Natural killer cell (primary cell): ENCODE results near the gene POU6F2. TPM values are rescaled to one million over a fixed set of nuclear protein-coding genes. Genes with fewer than 3 reads are reported as not detected.

Experiments used
- ATAC-seq, 3 donors: fragments of 150-1000 bp in 2 of 3; fragments of 200-7000 bp in 1 of 3; cut with Tn5 transposase; 1 replicate in 1 of 3; 2 replicates in 2 of 3; pipeline ENCODE4 v1.10.0; 2021; ENCODE audit warnings: mild to moderate bottlenecking in 2 of 3, moderate library complexity in 2 of 3
- DNase-seq, 2 donors: peaks; one replicate each; pipeline versions ENCODE4 v3.0.0 to v3.0.0-alpha.2; 2013 to 2021; ENCODE audit warnings: mixed read lengths in 1 of 2
- H3K27ac ChIP-seq: one replicate; pipeline ENCODE4 v1.5.1; 2013; ENCODE audit warnings: mild to moderate bottlenecking, low read length
- H3K27me3 ChIP-seq: one replicate; pipeline ENCODE4 v1.6.1; 2013; ENCODE audit warnings: low read length; ENCODE audit not compliant: control insufficient read depth, insufficient read depth
- H3K36me3 ChIP-seq: one replicate; pipeline ENCODE4 v1.6.1; 2013; ENCODE audit warnings: low read length; ENCODE audit not compliant: control insufficient read depth, insufficient read depth
- H3K4me1 ChIP-seq: one replicate; pipeline ENCODE4 v1.6.1; 2013; ENCODE audit warnings: low read length; ENCODE audit not compliant: control insufficient read depth, insufficient read depth
- H3K4me3 ChIP-seq: one replicate; pipeline ENCODE4 v1.5.1; 2013; ENCODE audit warnings: low read length
- H3K9me3 ChIP-seq: one replicate; pipeline ENCODE4 v1.6.1; 2013; ENCODE audit warnings: low read length; ENCODE audit not compliant: control insufficient read depth, insufficient read depth
- H3K27ac Mint-ChIP-seq, 2 donors: one replicate each; pipeline ENCODE4 v1.8.0; 2022; ENCODE audit warnings: mild to moderate bottlenecking in 2 of 2, mixed read lengths in 2 of 2, moderate library complexity in 1 of 2
- H3K27me3 Mint-ChIP-seq, 2 donors: one replicate each; pipeline ENCODE4 v1.8.0; 2022; ENCODE audit warnings: low read depth in 2 of 2, mixed read lengths in 2 of 2
- H3K36me3 Mint-ChIP-seq: one replicate; pipeline ENCODE4 v1.8.0; 2022; ENCODE audit warnings: mixed read lengths
- H3K4me1 Mint-ChIP-seq, 2 donors: one replicate each; pipeline ENCODE4 v1.8.0; 2022; ENCODE audit warnings: mixed read lengths in 2 of 2
- H3K4me3 Mint-ChIP-seq: one replicate; pipeline ENCODE4 v1.8.0; 2022; ENCODE audit warnings: mild to moderate bottlenecking, moderate library complexity, mixed read lengths
- H3K9me3 Mint-ChIP-seq, 2 donors: one replicate each; pipeline ENCODE4 v1.8.0; 2022; ENCODE audit warnings: mixed read lengths in 2 of 2
- CTCF ChIP-seq: fragments of 200-600 bp; IDR thresholded peaks from one replicate; pipeline ENCODE4 v1.8.0; 2022; ENCODE audit warnings: antibody characterized with exemption
- WGBS: methylation state at CpG from one replicate; pipeline ENCODE4 v1.1.7; 2013; ENCODE audit warnings: missing lambda C conversion rate; ENCODE audit not compliant: insufficient coverage; 5-methylcytosine and 5-hydroxymethylcytosine counted together
- intact Hi-C: fragments of 100-400 bp; cut with micrococcal nuclease; formaldehyde crosslinking; loops from one replicate; pipeline ENCODE4 v1.14.2; 2022
- total RNA-seq, 4 donors: library from RNA; stranded (reverse); fragments of 120-200 nt in 1 of 4; gene quantifications; one replicate each; pipeline versions ENCODE4 v1.2.3 to v1.2.4, GENCODE V29; 2013 to 2022

The POU6F2 gene
- total RNA-seq, 3 donors from 2014 or later (not counting 1 experiment from before 2014, with no cell fraction given) = 0.28 to 0.29 TPM; not detected in 1

GRCh38 chr7:39461263-39461820 lies 483.6 kb downstream of the POU6F2 start:
- H3K4me1 ChIP-seq = no peaks in the 10 kb centered on the region
- 67% methylated on average over 3 of the region's 4 CpGs for WGBS
- DNase-seq (no peak), ATAC-seq (no peak)
- no peaks in the 10 kb centered on the region for H3K36me3 ChIP-seq
- H3K4me3 Mint-ChIP-seq = no peak overlapping the region
- no peaks in the 10 kb centered on the region for H3K36me3 Mint-ChIP-seq
- no peak overlapping the region for H3K27ac ChIP-seq
- no peak for TF ChIP-seq CTCF
- H3K27me3 ChIP-seq = no peaks in the 10 kb centered on the region
- intact Hi-C loops = no loop called here
- H3K27ac Mint-ChIP-seq = no peak overlapping the region
- peaks cover 0 to 5% of the 10 kb centered on the region in 2 donors for H3K4me1 Mint-ChIP-seq
- H3K27me3 Mint-ChIP-seq = peaks cover 14 to 27% of the 10 kb centered on the region in 2 donors
- no peaks in the 10 kb centered on the region for H3K9me3 ChIP-seq
- H3K4me3 ChIP-seq = no peak overlapping the region
- H3K9me3 Mint-ChIP-seq = no peaks in the 10 kb centered on the region

- DNase-seq = no peak
- no peaks in the 10 kb centered on the region for H3K9me3 ChIP-seq
- 98% methylated on average over 2 of the region's 3 CpGs for WGBS
- H3K27ac ChIP-seq = no peak overlapping the region
- Mint-ChIP-seq H3K4me3 (no peak overlapping the region), H3K4me1 (peaks cover 0 to 5% of the 10 kb centered on the region in 2 donors), H3K36me3 (no peaks in the 10 kb centered on the region), H3K27me3 (peaks cover 15 to 27% of the 10 kb centered on the region in 2 donors), H3K9me3 (no peaks in the 10 kb centered on the region), H3K27ac (no peak overlapping the region)
- no peak overlapping the region for H3K4me3 ChIP-seq
- H3K36me3 ChIP-seq = no peaks in the 10 kb centered on the region
- no peaks in the 10 kb centered on the region for H3K4me1 ChIP-seq
- no peak for TF ChIP-seq CTCF
- intact Hi-C loops = no loop called here
- ATAC-seq = no peak
- H3K27me3 ChIP-seq = no peaks in the 10 kb centered on the region
Measured at GRCh38 chr7:39463252-39463651, 485.5 kb downstream of the POU6F2 start.

- Mint-ChIP-seq H3K36me3 (no peaks in the 10 kb centered on the region), H3K9me3 (no peaks in the 10 kb centered on the region), H3K27me3 (peaks cover 15 to 16% of the 10 kb centered on the region in 2 donors), H3K4me3 (no peak overlapping the region), H3K27ac (no peak overlapping the region), H3K4me1 (peaks cover 0 to 5% of the 10 kb centered on the region in 2 donors)
- no peak overlapping the region for H3K4me3 ChIP-seq
- H3K36me3 ChIP-seq = no peaks in the 10 kb centered on the region
- WGBS = 92% methylated on average over 13 of the region's 16 CpGs
- H3K4me1 ChIP-seq = no peaks in the 10 kb centered on the region
- no peaks in the 10 kb centered on the region for H3K27me3 ChIP-seq
- intact Hi-C loops = loop anchor here (1.0 kb wide), 1 partner anchor 667 kb away; no protein-coding TSS in a partner anchor
- no peaks in the 10 kb centered on the region for H3K9me3 ChIP-seq
- DNase-seq (no peak), ATAC-seq (no peak)
- no peak for TF ChIP-seq CTCF
- H3K27ac ChIP-seq = no peak overlapping the region
Measured at GRCh38 chr7:39464350-39465054, 486.8 kb downstream of the POU6F2 start.
